Measurements from ENCODE around the gene GLRA3.

DNA sequence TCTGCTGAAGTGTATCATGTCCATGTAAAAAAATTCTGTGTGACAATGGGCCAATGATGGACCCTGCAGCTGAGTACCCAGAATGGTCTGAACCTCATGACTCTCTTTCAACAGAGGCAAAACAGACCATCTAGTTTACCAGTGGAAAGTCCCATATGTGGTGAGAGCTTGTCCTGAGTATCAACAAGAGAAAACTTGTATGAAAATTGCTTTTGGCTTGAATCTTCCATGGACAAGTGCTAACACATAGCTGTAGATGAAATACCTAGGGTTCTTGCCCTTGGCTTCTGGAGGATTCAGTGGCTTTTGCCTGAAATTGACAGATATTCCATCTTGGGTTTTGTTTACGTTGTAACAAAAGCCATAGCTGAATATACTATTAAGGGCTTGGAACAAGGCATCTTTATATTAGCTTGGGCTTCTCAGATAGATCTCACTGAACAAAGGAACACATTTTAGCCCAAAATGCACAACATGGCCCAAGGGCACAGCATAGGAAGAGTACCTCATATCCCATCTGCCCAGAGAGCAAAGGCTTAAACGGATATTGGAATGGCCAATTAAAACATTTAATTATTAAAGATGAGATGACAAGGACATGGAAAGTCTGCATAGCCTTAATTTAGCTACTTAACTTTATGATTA, 178.2 kb downstream of the GLRA3 start:
- TF ChIP-seq EZH2phosphoT487 (IDR thresholded peaks at IDR 0.05; ENCODE audit: insufficient read depth, low read depth) (no peak), EZH2 (IDR thresholded peaks at IDR 0.05; ENCODE audit: insufficient read depth, poor library complexity, severe bottlenecking) (no peak)

Measured in GM23248 (cell line).